GM23338 (cell line): Measurements from ENCODE around the gene SLC7A4. TPM values are rescaled to one million over a fixed set of nuclear protein-coding genes. Genes with fewer than 3 reads are reported as not detected.

Experiments
- ATAC-seq: fragments of 200-7000 bp; cut with Tn5 transposase; 3 replicates; pipeline ENCODE4 v1.9.1; 2020
- DNase-seq: peaks from one replicate; pipeline ENCODE4 v3.0.0-alpha.2; 2015; ENCODE audit warnings: low spot score
- H2AFZ ChIP-seq: fragments of 200-600 bp; sonication (generic); 2 replicates; pipeline ENCODE4 v1.8.0; 2016; ENCODE audit warnings: antibody characterized with exemption, mild to moderate bottlenecking, moderate library complexity
- H3F3A ChIP-seq: fragments of 200-600 bp; sonication (generic); replicated peaks from 2 replicates; pipeline ENCODE4 v1.8.0; 2017; ENCODE audit warnings: antibody characterized with exemption, mixed run types, low read depth
- H3K27ac ChIP-seq: fragments of 200-600 bp; sonication (generic); 2 replicates; pipeline ENCODE4 v1.6.1; 2016; ENCODE audit warnings: low read depth
- H3K27me3 ChIP-seq: fragments of 200-600 bp; sonication (generic); 2 replicates; pipeline ENCODE4 v1.8.0; 2016; ENCODE audit warnings: mild to moderate bottlenecking, mixed run types, moderate library complexity; ENCODE audit not compliant: insufficient read depth
- H3K36me3 ChIP-seq: fragments of 200-600 bp; sonication (generic); 2 replicates; pipeline ENCODE4 v1.8.0; 2016; ENCODE audit warnings: mild to moderate bottlenecking; ENCODE audit not compliant: insufficient read depth
- H3K4me1 ChIP-seq: fragments of 200-600 bp; sonication (generic); 2 replicates; pipeline ENCODE4 v1.8.0; 2016; ENCODE audit warnings: mild to moderate bottlenecking, moderate library complexity; ENCODE audit not compliant: insufficient read depth
- H3K4me2 ChIP-seq: fragments of 200-600 bp; sonication (generic); 2 replicates; pipeline ENCODE4 v1.7.1; 2017; ENCODE audit warnings: mixed run types
- H3K4me3 ChIP-seq: fragments of 200-600 bp; sonication (generic); 2 replicates; pipeline ENCODE4 v1.6.1; 2016; ENCODE audit warnings: mixed run types
- H3K79me2 ChIP-seq: fragments of 200-600 bp; sonication (generic); replicated peaks from 2 replicates; pipeline ENCODE4 v1.8.0; 2017; ENCODE audit warnings: mild to moderate bottlenecking; ENCODE audit not compliant: insufficient read depth
- H3K9me2 ChIP-seq: fragments of 200-600 bp; sonication (generic); 2 replicates; pipeline ENCODE4 v1.8.0; 2017; ENCODE audit not compliant: insufficient read depth
- H4K20me1 ChIP-seq: fragments of 200-600 bp; sonication (generic); replicated peaks from 2 replicates; pipeline ENCODE4 v1.8.0; 2017; ENCODE audit warnings: mild to moderate bottlenecking; ENCODE audit not compliant: insufficient read depth
- H3K27ac Mint-ChIP-seq: 2 replicates; pipeline ENCODE4 v1.8.0; 2020; ENCODE audit warnings: inconsistent platforms, mild to moderate bottlenecking, moderate library complexity, mixed read lengths
- H3K27me3 Mint-ChIP-seq: 3 replicates; pipeline ENCODE4 v1.8.0; 2022; ENCODE audit warnings: low read depth, mild to moderate bottlenecking, moderate library complexity, mixed read lengths, inconsistent platforms; ENCODE audit not compliant: insufficient read depth, poor library complexity
- H3K36me3 Mint-ChIP-seq: 3 replicates; pipeline ENCODE4 v1.8.0; 2021; ENCODE audit warnings: low read depth, mild to moderate bottlenecking, inconsistent platforms, moderate library complexity, mixed read lengths
- H3K4me1 Mint-ChIP-seq: 3 replicates; pipeline ENCODE4 v1.8.0; 2020; ENCODE audit warnings: mild to moderate bottlenecking, inconsistent platforms, mixed read lengths
- H3K4me3 Mint-ChIP-seq: 3 replicates; pipeline ENCODE4 v1.8.0; 2021; ENCODE audit warnings: moderate library complexity, mild to moderate bottlenecking, inconsistent platforms, mixed read lengths
- H3K9me3 Mint-ChIP-seq: 3 replicates; pipeline ENCODE4 v1.8.0; 2020; ENCODE audit warnings: moderate library complexity, mild to moderate bottlenecking, inconsistent platforms, mixed read lengths
- CREB1 ChIP-seq: fragments of 250-450 bp; sonication (Bioruptor Pico); IDR thresholded peaks from 2 replicates; pipeline ENCODE4 v1.5.0; 2020; ENCODE audit warnings: low read depth, mild to moderate bottlenecking, moderate library complexity
- ETS1 ChIP-seq: IDR thresholded peaks from 2 replicates; pipeline ENCODE4 v1.6.1; 2016; ENCODE audit warnings: antibody characterized with exemption
- EZH2 ChIP-seq: fragments of 200-600 bp; sonication (generic); IDR thresholded peaks from one replicate; pipeline ENCODE4 v1.8.0; 2017; ENCODE audit warnings: antibody characterized with exemption, mild to moderate bottlenecking, low read depth; ENCODE audit not compliant: unreplicated experiment
- EZH2phosphoT487 ChIP-seq: fragments of 200-600 bp; sonication (generic); IDR thresholded peaks from one replicate; pipeline ENCODE4 v1.8.1; 2018; ENCODE audit warnings: antibody characterized with exemption; ENCODE audit not compliant: unreplicated experiment
- POLR2AphosphoS5 ChIP-seq: IDR thresholded peaks from 2 replicates; pipeline ENCODE4 v1.6.1; 2016; ENCODE audit warnings: antibody characterized with exemption, low read depth
- ZNF114 ChIP-seq: fragments of 250-450 bp; sonication (Bioruptor Pico); IDR thresholded peaks from 2 replicates; pipeline ENCODE4 v1.5.0; 2020; ENCODE audit warnings: mild to moderate bottlenecking, moderate library complexity
- ZNF331 ChIP-seq: fragments of 250-450 bp; sonication (Bioruptor Pico); IDR thresholded peaks from 2 replicates; pipeline ENCODE4 v1.5.0; 2020; ENCODE audit warnings: low read depth, mild to moderate bottlenecking, moderate library complexity
- ZNF462 ChIP-seq: fragments of 250-450 bp; sonication (Bioruptor Pico); IDR thresholded peaks from 2 replicates; pipeline ENCODE4 v1.5.0; 2020; ENCODE audit warnings: mild to moderate bottlenecking, moderate library complexity
- long read RNA-seq: library from polyadenylated mRNA; unstranded; transcript quantifications from one replicate; pipeline ENCODE4 v2.0.0, GENCODE V29; 2020; ENCODE audit not compliant: unreplicated experiment
- polyA plus RNA-seq: library from polyadenylated mRNA; unstranded; fragments of >200 nt; fragmentation: Nextera tagmentation; extraction: Ambion mirVana; gene quantifications from 2 replicates; pipeline ENCODE4 v1.2.1, GENCODE V29; 2016
- total RNA-seq: library from RNA; depleted of rRNA; stranded (reverse); fragments of >200 nt; shearing (Covaris generic); gene quantifications from 2 replicates; pipeline ENCODE4 v1.2.3, GENCODE V29; 2014; rRNA removed

The SLC7A4 gene, protein sequence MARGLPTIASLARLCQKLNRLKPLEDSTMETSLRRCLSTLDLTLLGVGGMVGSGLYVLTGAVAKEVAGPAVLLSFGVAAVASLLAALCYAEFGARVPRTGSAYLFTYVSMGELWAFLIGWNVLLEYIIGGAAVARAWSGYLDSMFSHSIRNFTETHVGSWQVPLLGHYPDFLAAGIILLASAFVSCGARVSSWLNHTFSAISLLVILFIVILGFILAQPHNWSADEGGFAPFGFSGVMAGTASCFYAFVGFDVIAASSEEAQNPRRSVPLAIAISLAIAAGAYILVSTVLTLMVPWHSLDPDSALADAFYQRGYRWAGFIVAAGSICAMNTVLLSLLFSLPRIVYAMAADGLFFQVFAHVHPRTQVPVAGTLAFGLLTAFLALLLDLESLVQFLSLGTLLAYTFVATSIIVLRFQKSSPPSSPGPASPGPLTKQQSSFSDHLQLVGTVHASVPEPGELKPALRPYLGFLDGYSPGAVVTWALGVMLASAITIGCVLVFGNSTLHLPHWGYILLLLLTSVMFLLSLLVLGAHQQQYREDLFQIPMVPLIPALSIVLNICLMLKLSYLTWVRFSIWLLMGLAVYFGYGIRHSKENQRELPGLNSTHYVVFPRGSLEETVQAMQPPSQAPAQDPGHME
- total RNA-seq (0.07 and 0.16 TPM in 2 replicates), polyA plus RNA-seq (0.09 and 0.44 TPM in 2 replicates)
- long read RNA-seq, partial matches to known transcripts: 0 of 1 reads
- long read RNA-seq, other reads (novel, unspliced or antisense): 0 of 1 reads

- Histone ChIP-seq H3F3A (no peaks in the 10 kb centered on the region), H3K36me3 (no peaks in the 10 kb centered on the region), H3K27ac (no peak within 1 kb of the TSS), H3K4me3 (peak within 1 kb of the TSS; percentile 76), H3K4me1 (peaks cover 3% of the 10 kb centered on the region; the same call in 1 of the 2 replicates), H3K79me2 (no peaks in the 10 kb centered on the region), H3K27me3 (peaks cover 26% of the 10 kb centered on the region), H2AFZ (peak within 1 kb of the TSS; percentile 100), H3K9me2 (no peaks in the 10 kb centered on the region), H4K20me1 (no peaks in the 10 kb centered on the region), H3K4me2 (peak within 1 kb of the TSS; percentile 90)
- H3K27me3 Mint-ChIP-seq: peaks cover 34% of the 10 kb centered on the region
- ATAC-seq: peak; percentile 82
- no peak for TF ChIP-seq ZNF114 (CRISPR knock-in tag)
- TF ChIP-seq EZH2: peak; percentile 22
- no peak for TF ChIP-seq CREB1 (CRISPR knock-in tag)
- peak within 1 kb of the TSS; percentile 77 for H3K4me3 Mint-ChIP-seq
- H3K4me1 Mint-ChIP-seq: peaks cover 8% of the 10 kb centered on the region
- no peak within 1 kb of the TSS for H3K27ac Mint-ChIP-seq
- peak; percentile 51 for DNase-seq
- no peaks in the 10 kb centered on the region; the same call in 2 of the 3 replicates for H3K9me3 Mint-ChIP-seq
- no peaks in the 10 kb centered on the region for H3K36me3 Mint-ChIP-seq
These were observed at the start of gene SLC7A4 for GRCh38 chr22:21032037-21032867. TSS of gene SLC7A4 (minus strand) at chr22:21032561. CDS start at chr22:21031812, 749 bp downstream.

DNA sequence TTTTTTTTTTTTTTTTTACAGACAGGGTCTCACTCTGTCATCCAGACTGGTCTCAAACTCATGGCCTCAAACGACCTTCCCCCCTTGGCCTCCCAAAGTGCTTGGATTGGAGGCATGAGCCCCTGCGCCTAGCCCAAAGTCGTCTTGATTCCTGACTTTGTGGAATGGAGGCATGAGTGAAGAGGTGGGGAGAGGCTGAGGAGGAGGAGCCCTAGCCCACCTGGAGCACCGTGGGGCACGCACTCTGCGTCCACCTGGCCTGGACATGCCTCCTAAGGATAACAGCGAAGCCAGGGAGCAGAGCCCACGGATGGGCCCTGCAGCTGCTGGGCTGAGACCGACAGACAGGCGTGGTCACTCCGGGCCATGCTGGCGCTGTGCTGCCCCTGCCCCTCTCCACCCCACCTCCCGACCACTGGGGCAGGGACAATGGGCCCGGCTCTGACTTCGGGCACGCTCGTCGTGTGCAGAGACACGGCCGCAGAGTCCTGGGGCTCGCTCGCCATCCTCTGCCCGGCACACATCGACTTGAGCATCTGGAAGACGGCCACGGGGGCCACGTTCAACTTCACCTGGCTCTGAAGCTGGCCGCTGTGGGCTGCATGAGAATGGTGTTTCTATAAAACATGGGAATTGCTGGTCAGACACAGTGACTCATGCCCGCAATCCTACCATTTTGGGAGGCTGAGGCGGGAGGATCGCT lies 48.2 kb upstream of the SLC7A4 start:
- no peaks in the 10 kb centered on the region for H3F3A ChIP-seq
- no peak overlapping the region for H3K4me2 ChIP-seq
- Mint-ChIP-seq H3K36me3 (no peaks in the 10 kb centered on the region), H3K27me3 (peaks cover 3% of the 10 kb centered on the region), H3K4me1 (peaks cover 4% of the 10 kb centered on the region; the same call in 2 of the 3 replicates), H3K27ac (no peak overlapping the region), H3K4me3 (no peak overlapping the region), H3K9me3 (no peaks in the 10 kb centered on the region)
- H3K27ac ChIP-seq: no peak overlapping the region
- ATAC-seq (no peak), DNase-seq (no peak)
- H4K20me1 ChIP-seq: no peaks in the 10 kb centered on the region
- H2AFZ ChIP-seq: no peak overlapping the region
- no peaks in the 10 kb centered on the region for H3K36me3 ChIP-seq
- no peaks in the 10 kb centered on the region for H3K4me1 ChIP-seq
- H3K27me3 ChIP-seq: no peaks in the 10 kb centered on the region
- H3K79me2 ChIP-seq: no peaks in the 10 kb centered on the region
- H3K4me3 ChIP-seq: no peak overlapping the region
- H3K9me2 ChIP-seq: no peaks in the 10 kb centered on the region
- TF ChIP-seq ZNF331 (CRISPR knock-in tag) (no peak), ZNF114 (CRISPR knock-in tag) (no peak), POLR2AphosphoS5 (no peak), ZNF462 (CRISPR knock-in tag) (no peak), EZH2 (no peak), EZH2phosphoT487 (no peak), ETS1 (no peak)
